Measurements from ENCODE around the gene KRT36. TPM values are rescaled to one million over a fixed set of nuclear protein-coding genes. Genes with fewer than 3 reads are reported as not detected.

Gene KRT36
- total RNA-seq, 6 experiments from 2014 or later = not detected

DNA sequence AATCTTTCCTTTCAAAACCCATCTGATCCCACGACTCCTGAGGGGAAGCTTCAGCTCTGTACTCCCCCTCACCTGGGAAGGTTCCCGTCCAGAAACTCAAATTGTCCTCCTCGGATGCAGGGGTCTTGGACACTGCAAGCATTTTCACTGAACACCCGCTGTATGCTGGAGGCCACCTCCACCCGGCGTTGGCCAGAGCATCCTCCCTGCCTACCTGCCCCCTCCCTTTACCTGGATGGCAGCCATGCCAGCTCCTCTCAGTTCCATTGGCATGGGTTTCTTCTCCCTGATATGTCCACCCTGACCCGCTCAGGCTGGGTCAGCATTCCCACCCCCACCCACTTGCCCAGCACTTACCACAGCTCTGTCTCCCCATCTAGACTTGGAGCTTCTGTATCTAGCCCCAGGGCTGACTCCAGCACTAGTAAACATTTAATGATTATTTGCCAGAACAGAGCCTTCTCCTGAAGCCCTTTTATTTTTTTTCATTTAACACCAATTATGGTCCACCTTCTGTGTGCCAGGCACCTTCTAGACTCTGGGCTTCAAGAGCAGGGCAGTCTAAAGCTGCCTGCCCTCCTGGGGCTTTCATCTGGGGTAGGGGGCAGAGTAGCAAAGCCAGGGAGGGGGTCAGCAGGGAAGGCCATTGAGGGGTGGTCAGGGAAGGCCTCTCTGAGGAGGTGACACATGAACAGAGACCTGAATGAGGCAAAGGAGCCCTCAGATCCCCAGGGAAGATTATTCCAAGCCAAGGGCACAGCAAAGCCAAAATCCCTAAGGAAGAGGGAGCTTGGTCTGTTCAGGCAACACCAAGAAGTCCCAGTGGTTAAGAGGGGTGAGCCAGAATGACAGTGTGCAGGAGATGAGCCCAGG is 47.3 kb upstream of the KRT36 start:
- no peak for DNase-seq
- H3K27ac Mint-ChIP-seq = peak overlapping the region; percentile 34
- H3K27me3 Mint-ChIP-seq (ENCODE audit: insufficient read depth) = peaks cover 1% of the 10 kb centered on the region
- TF ChIP-seq, protein P1, sequence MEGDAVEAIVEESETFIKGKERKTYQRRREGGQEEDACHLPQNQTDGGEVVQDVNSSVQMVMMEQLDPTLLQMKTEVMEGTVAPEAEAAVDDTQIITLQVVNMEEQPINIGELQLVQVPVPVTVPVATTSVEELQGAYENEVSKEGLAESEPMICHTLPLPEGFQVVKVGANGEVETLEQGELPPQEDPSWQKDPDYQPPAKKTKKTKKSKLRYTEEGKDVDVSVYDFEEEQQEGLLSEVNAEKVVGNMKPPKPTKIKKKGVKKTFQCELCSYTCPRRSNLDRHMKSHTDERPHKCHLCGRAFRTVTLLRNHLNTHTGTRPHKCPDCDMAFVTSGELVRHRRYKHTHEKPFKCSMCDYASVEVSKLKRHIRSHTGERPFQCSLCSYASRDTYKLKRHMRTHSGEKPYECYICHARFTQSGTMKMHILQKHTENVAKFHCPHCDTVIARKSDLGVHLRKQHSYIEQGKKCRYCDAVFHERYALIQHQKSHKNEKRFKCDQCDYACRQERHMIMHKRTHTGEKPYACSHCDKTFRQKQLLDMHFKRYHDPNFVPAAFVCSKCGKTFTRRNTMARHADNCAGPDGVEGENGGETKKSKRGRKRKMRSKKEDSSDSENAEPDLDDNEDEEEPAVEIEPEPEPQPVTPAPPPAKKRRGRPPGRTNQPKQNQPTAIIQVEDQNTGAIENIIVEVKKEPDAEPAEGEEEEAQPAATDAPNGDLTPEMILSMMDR (IDR thresholded peaks at IDR 0.05) = no peak
- no peaks in the 10 kb centered on the region for H3K36me3 Mint-ChIP-seq (ENCODE audit: low read depth)
- H3K4me1 Mint-ChIP-seq (ENCODE audit: low read depth) = peaks cover 30% of the 10 kb centered on the region
- no peaks in the 10 kb centered on the region for H3K9me3 Mint-ChIP-seq
- H3K4me3 Mint-ChIP-seq = no peak overlapping the region

- Mint-ChIP-seq H3K36me3 (ENCODE audit: low read depth) (no peaks in the 10 kb centered on the region), H3K27me3 (ENCODE audit: insufficient read depth) (peaks cover 1% of the 10 kb centered on the region), H3K4me1 (ENCODE audit: low read depth) (peaks cover 40% of the 10 kb centered on the region), H3K27ac (no peak overlapping the region), H3K9me3 (no peaks in the 10 kb centered on the region), H3K4me3 (no peak overlapping the region)
- TF ChIP-seq, protein P1 (IDR thresholded peaks at IDR 0.05) = no peak
- DNase-seq = no peak
Observed at GRCh38 chr17:41535764-41536481, 46.2 kb upstream of the KRT36 start.

- Mint-ChIP-seq H3K36me3 (ENCODE audit: low read depth) (no peaks in the 10 kb centered on the region), H3K4me1 (ENCODE audit: low read depth) (peaks cover 49% of the 10 kb centered on the region), H3K27ac (no peak overlapping the region), H3K9me3 (no peaks in the 10 kb centered on the region), H3K4me3 (no peak overlapping the region), H3K27me3 (ENCODE audit: insufficient read depth) (peaks cover 1% of the 10 kb centered on the region; the same call in 1 of the 2 replicates)
- no peak for DNase-seq
- TF ChIP-seq, protein P1 (IDR thresholded peaks at IDR 0.05) = peak; percentile 20; the same call in 1 of the 2 replicates
Observed at GRCh38 chr17:41534899-41535546, 45.3 kb upstream of the KRT36 start.

GRCh38 chr17:41533613-41534012 is 43.9 kb upstream of the KRT36 start:
- no peak for DNase-seq
- no peak overlapping the region for H3K27ac Mint-ChIP-seq
- peaks cover 53% of the 10 kb centered on the region for H3K4me1 Mint-ChIP-seq (ENCODE audit: low read depth)
- no peak overlapping the region for H3K4me3 Mint-ChIP-seq
- TF ChIP-seq, protein P1 (IDR thresholded peaks at IDR 0.05) = no peak
- peaks cover 1% of the 10 kb centered on the region; the same call in 1 of the 2 replicates for H3K27me3 Mint-ChIP-seq (ENCODE audit: insufficient read depth)
- H3K9me3 Mint-ChIP-seq = no peaks in the 10 kb centered on the region
- no peaks in the 10 kb centered on the region for H3K36me3 Mint-ChIP-seq (ENCODE audit: low read depth)

DNA sequence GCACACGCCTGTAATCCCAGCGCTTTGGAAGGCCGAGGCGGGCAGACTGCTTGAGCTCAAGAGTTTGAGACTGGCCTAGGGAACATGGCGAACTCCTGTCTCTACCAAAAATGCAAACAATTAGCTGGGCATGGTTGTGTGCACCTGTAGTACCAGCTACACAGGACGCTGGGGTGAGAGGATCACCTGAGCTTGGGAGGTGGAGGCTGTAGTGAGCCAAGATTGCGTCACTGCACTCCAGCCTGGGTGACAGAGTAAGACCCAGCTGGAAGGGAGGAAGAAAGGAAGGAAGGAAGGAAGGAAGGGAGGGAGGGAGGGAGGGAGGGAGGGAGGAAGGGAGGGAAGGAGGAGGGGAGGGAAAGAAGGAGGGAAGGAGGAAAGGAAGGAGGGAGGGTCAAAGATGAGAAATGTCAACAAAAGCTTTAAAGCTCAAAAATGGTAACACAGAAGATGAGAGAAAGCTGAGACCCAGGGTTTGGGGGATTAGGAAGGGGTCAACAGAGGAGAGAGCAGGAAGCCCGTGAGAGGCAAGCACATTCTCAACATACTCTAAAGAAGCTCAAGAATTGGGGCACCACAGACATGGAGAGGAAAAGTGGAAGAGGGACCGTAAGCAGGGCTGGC is 43.3 kb upstream of the KRT36 start:
- Mint-ChIP-seq H3K4me3 (no peak overlapping the region), H3K36me3 (ENCODE audit: low read depth) (no peaks in the 10 kb centered on the region), H3K27ac (no peak overlapping the region), H3K4me1 (ENCODE audit: low read depth) (peaks cover 53% of the 10 kb centered on the region), H3K27me3 (ENCODE audit: insufficient read depth) (peaks cover 3% of the 10 kb centered on the region), H3K9me3 (no peaks in the 10 kb centered on the region)
- TF ChIP-seq, protein P1 (IDR thresholded peaks at IDR 0.05) = no peak
- no peak for DNase-seq

All from HFFc6 (cell line).